D721Med (cell line): ENCODE data around the gene UBE2R2.

Experiments
- DNase-seq: peaks from one replicate; pipeline ENCODE4 v3.0.0; 2011; ENCODE audit warnings: low spot score; ENCODE audit not compliant: insufficient read length
- FAIRE-seq: peaks from 2 replicates; lab custom pipeline; 2011; peaks lifted over from hg19 to GRCh38; lab: Jason Lieb, UNC
- TF ChIP-seq, protein P1 (sequence below): IDR thresholded peaks from 2 replicates; pipeline ENCODE4 v1.5.1; 2012; ENCODE audit warnings: mild to moderate bottlenecking, control low read depth; ENCODE audit not compliant: insufficient read depth; ENCODE audit errors: missing control alignments

UBE2R2 gene

DNA sequence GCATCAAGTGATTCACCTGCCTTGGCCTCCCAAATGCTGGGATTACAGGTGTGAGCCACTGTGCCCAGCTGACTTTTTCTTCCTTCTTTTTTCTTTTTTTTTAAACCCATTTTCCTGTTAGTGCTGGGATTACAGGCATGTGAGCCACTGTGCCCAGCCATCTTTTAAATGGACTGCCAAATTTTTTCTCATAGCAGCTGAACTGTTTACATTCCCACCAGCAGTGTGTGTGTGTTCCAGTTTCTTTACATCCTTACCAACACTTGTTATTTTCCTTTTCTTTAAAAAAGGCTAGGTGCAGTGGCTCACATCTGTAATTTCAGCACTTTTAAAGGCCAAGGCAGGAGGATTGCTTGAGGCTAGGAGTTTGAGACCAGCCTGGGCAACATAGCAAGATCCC is 76.9 kb downstream of the UBE2R2 start:
- no peak for DNase-seq

DNA sequence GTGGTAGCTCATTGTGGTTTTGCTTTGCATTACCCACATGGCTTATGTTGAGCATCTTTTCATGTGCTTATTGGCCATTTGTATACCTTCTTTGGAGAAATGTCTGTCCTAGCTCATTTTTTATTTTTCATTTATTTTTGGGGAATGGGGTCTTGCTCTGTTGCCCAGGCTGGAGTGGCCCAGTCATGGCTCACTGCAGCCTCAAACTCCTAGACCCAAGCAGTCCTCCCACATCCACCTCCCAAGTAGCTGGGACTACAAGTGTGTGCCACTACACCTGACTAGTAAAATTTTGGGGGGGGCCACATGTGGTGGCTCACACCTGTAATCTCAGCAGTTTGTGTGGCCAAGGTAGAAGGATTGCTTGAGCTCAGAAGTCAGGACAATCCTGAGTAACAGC is 77.4 kb downstream of the UBE2R2 start:
- TF ChIP-seq, protein P1, sequence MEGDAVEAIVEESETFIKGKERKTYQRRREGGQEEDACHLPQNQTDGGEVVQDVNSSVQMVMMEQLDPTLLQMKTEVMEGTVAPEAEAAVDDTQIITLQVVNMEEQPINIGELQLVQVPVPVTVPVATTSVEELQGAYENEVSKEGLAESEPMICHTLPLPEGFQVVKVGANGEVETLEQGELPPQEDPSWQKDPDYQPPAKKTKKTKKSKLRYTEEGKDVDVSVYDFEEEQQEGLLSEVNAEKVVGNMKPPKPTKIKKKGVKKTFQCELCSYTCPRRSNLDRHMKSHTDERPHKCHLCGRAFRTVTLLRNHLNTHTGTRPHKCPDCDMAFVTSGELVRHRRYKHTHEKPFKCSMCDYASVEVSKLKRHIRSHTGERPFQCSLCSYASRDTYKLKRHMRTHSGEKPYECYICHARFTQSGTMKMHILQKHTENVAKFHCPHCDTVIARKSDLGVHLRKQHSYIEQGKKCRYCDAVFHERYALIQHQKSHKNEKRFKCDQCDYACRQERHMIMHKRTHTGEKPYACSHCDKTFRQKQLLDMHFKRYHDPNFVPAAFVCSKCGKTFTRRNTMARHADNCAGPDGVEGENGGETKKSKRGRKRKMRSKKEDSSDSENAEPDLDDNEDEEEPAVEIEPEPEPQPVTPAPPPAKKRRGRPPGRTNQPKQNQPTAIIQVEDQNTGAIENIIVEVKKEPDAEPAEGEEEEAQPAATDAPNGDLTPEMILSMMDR = no peak
- DNase-seq (no peak), FAIRE-seq (no peak)

More for the DNA sequence above, 76.9 kb downstream of the UBE2R2 start:
- TF ChIP-seq, protein P1 = no peak
- FAIRE-seq = no peak

DNA sequence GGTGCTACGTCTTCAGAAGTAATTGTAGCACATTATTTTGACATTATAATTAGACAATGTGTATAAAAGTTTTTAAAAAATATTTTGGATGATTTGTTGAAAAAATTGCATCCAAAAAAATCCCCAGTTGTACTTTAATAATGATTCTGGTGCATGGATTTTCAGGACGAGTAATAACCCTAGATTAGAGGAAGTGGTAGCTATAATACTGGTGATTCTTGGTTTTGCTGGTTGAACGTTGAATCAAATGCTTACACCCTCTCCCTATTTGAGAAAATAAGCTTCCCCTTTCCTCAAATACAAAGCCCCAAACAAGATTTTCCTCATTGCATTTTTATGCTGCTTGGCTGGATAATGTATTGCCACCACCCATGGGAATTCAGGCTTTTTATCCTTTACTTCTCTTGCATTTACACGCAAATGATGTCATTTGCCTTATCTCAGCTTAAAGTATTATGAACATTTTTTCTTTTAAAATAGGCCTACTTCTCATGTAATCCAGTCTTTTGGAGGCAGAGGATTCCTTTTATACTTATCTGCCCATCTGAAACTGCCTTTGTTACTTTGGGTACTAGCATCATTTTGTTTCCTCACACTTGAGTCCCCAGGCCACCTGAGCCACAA is 86.3 kb downstream of the UBE2R2 start:
- TF ChIP-seq, protein P1 = no peak

DNA sequence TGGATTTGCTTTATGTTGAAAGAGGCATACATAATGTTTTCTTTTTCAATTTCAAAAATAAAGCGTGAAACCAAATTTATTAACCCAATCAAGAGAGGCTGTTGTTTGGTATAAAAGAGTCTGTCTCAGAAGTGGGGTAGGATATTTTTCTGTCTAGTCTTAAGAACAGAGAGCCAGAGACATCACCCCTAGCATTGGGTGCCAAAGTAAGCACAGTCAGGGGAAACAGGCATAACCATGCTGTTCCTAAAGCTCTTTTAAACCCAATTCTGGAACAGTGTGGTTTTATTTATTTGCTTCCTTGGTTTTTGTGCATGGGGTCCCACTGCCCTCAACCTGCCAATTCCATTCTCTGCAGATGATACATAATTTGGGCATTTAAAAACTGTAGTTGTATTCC is 88.2 kb downstream of the UBE2R2 start:
- DNase-seq (no peak), FAIRE-seq (no peak)
- TF ChIP-seq, protein P1 = no peak

More for the DNA sequence above, 86.3 kb downstream of the UBE2R2 start:
- no peak for DNase-seq
- no peak for FAIRE-seq

DNA sequence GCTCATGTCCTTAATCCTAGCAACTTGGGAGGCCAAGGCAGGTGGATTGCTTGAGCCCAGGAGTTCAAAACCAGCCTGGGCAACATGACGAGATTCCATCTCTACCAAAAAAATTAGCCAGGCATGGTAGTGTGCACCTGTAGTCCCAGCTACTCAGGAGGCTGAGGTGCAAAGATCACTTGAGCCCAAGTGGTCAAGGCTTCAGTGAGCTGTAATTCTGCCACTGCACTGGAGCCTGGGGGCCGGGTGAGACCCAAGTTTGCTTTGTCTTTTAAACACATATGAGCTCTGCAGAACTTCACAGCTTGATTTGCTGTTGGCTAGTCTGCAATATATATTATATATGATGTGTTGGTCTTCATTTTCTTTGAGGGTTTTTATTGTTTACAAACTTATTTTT is 89.8 kb downstream of the UBE2R2 start:
- TF ChIP-seq, protein P1 = no peak
- DNase-seq (no peak), FAIRE-seq (no peak)

DNA sequence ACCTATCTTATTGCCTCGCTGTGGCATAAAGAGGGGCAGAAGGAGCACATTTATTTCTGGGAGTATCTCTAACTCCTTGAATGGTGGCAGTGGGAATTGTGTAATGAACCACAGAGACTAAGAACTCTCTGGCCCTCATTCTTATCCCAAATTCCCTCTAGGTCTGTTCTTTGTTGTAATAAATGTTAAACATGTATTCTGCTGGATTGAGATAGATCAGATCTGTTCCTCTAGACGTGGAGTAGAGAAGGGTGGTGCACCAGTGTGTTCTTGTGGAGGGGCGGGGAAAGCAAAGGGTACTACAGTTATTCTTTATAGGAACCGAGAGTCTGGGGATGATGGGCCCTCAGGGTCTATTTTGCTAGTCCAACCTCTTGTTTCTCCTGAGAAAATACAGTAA is 90.4 kb downstream of the UBE2R2 start:
- FAIRE-seq (no peak), DNase-seq (no peak)
- TF ChIP-seq, protein P1 = no peak

DNA sequence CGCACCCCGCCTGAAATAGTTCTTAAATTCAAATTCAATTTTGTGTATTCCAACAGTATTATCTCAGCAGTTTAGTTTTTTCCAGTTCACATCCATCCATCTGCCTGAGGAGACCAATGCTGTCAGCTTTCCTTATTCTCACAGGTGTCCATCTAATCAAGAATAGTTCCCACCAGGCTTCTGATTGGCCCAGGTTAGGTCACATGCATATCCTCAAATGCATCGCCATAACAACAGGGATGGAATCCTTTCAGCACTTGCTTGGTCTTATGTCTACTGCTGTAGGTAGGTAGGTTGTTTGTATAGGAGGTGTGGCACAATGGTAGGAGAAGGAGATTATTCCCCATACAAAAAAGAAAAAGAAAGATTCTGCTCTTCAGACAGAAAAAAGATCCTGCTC is 91.2 kb downstream of the UBE2R2 start:
- TF ChIP-seq, protein P1 = no peak
- no peak for FAIRE-seq
- DNase-seq = no peak
